Activated CD4-positive, alpha-beta memory T cell treated with anti-CD3 and anti-CD28 coated beads for 36 hours (primary cell): Measurements from ENCODE around the gene CDHR2. TPM values are rescaled to one million over a fixed set of nuclear protein-coding genes. Genes with fewer than 3 reads are reported as not detected.

Source experiments
- CTCF ChIA-PET: fragments of 350-600 bp; sonication (Branson Sonifier 250); formaldehyde crosslinking; loops from one replicate; lab custom pipeline; 2021; ENCODE audit warnings: antibody characterized with exemption, inconsistent platforms; lab: Charles Lee
- POLR2A ChIA-PET: fragments of 350-600 bp; sonication (Branson Sonifier 250); formaldehyde crosslinking; loops from one replicate; lab custom pipeline; 2021; ENCODE audit warnings: antibody characterized with exemption; lab: Charles Lee
- DNase-seq: peaks from one replicate; pipeline ENCODE4 v3.0.0-alpha.2; 2020
- H3K27ac Mint-ChIP-seq: one replicate; pipeline ENCODE4 v1.8.0; 2021; ENCODE audit warnings: mixed read lengths
- H3K27me3 Mint-ChIP-seq: one replicate; pipeline ENCODE4 v1.8.0; 2021; ENCODE audit warnings: mixed read lengths
- H3K36me3 Mint-ChIP-seq: one replicate; pipeline ENCODE4 v1.8.0; 2021; ENCODE audit warnings: mixed read lengths
- H3K4me1 Mint-ChIP-seq: one replicate; pipeline ENCODE4 v1.8.0; 2021; ENCODE audit warnings: low read depth, mixed read lengths
- H3K4me3 Mint-ChIP-seq: one replicate; pipeline ENCODE4 v1.8.0; 2021; ENCODE audit warnings: mild to moderate bottlenecking, mixed read lengths
- H3K9me3 Mint-ChIP-seq: one replicate; pipeline ENCODE4 v1.8.0; 2021; ENCODE audit warnings: mixed read lengths
- intact Hi-C: fragments of 100-400 bp; cut with micrococcal nuclease; formaldehyde crosslinking; loops from one replicate; pipeline ENCODE4 v1.15.1; 2023
- total RNA-seq, 2 experiments: library from RNA; stranded (reverse); gene quantifications; one replicate each; pipeline ENCODE4 v1.2.3, GENCODE V29; 2021

CDHR2 gene
- total RNA-seq, 2 experiments from 2014 or later = 0.36 to 0.38 TPM

DNA sequence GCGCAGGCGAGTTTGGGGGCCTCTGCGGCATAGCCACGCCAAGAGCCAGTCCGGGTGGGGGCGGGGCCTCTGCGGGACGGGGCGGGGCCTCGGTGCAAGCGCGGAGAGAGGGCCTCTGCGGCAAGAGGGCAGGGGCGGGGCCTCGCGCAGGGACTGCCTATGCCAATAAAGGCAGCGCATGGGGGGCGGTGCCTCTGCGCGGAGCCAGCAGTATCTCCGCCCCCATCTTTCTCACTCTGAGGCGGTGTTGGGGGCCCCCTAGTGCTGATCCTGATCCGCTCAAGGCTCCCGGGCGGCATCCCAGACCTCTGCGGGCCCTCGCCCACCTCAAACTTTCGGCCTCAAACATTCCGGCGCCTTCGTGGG, 70.0 kb downstream of the CDHR2 start:
- ChIA-PET POLR2A (no interaction called here), CTCF (interaction anchor here (0.9 kb wide), 1 partner anchor 11 kb away, joined by 5 read pairs; the partner anchor contains the start of genes EIF4E1B and SNCB)
- Mint-ChIP-seq H3K27me3 (peaks cover 59% of the 10 kb centered on the region), H3K27ac (no peak overlapping the region), H3K4me1 (peaks cover 16% of the 10 kb centered on the region), H3K36me3 (no peaks in the 10 kb centered on the region), H3K4me3 (no peak overlapping the region), H3K9me3 (no peaks in the 10 kb centered on the region)
- DNase-seq = peak; percentile 91
- intact Hi-C loops = loop anchor here (1.0 kb wide), 2 partner anchors 9 to 45 kb away; no protein-coding TSS in a partner anchor

DNA sequence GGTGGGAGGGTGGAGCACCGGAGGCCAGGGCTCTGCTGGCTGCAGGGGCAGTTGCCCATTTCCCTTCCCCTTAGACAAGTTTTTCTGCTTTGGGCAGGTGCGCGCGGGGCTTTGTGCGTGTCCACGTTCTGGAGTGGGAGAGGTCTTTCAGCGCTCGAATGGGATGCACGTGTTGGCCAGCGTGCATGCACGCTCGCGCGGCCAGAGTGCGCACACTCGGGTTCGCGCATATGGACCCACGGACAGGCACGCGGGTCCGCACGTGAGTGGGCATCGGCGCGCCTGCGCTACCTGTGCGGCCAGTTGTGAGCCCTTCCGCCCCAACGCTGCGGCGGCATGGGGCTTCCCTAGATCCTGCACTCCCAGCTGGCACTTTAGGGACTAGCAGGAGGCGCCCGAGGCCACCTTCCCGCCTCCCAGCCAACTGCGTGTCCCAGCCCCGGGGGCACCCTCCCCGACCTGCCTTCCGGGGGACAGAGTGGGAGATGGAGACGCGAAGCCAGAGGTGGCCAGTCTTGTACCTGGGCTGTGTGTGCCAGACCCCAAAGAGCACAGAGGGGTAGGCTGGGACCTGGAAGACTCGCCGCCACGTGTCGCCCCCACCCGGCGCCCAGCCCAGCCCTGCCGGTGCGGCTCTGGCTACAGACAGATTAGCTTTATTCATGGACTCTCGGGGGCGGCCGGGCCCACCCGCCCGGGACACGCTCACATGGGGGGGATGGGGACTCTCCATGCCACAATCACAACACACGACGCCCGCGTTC, 70.6 kb downstream of the CDHR2 start:
- peaks cover 16% of the 10 kb centered on the region for H3K4me1 Mint-ChIP-seq
- H3K36me3 Mint-ChIP-seq = no peaks in the 10 kb centered on the region
- POLR2A ChIA-PET = no interaction called here
- CTCF ChIA-PET = no interaction called here
- H3K9me3 Mint-ChIP-seq = no peaks in the 10 kb centered on the region
- peaks cover 60% of the 10 kb centered on the region for H3K27me3 Mint-ChIP-seq
- no peak overlapping the region for H3K27ac Mint-ChIP-seq
- intact Hi-C loops = loop anchor here (1.0 kb wide), 2 partner anchors 9 to 45 kb away; no protein-coding TSS in a partner anchor
- peak overlapping the region; percentile 39 for H3K4me3 Mint-ChIP-seq
- DNase-seq = no peak

DNA sequence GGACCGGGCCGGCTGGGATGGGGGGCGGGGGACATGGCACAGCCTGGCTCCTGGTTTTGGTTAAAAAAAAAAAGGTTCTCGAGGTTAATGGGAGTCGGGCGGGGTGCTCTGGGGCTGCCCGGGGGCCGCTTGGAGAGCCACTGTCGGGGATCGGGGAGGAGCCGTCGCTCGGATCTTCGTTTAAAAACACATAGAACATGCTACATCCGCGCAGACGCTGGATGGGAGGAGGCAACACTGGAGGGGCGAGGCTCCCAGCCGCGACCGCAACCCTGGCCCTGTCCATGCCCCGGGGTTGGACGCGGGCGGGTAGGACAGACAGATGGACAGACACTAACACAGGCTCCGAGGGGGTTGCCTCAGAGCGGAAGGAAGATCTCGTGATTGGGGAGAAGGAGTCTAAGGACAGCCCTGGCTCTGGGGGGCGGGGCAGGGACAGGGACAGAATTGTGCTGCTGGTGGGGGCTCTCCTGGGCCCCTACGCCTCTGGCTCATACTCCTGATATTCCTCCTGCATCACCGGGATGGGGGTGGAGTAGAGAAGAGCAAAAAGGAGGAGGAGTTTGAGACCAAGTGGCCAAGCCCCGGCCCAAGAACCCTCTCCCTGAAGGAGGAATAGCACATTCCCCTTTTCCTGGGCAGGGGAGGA, 71.3 kb downstream of the CDHR2 start:
- ChIA-PET CTCF (interaction anchor here (1.9 kb wide), 1 partner anchor 10 kb away, joined by 5 read pairs; the partner anchor contains the start of genes EIF4E1B and SNCB), POLR2A (no interaction called here)
- Mint-ChIP-seq H3K4me1 (peaks cover 16% of the 10 kb centered on the region), H3K36me3 (no peaks in the 10 kb centered on the region), H3K27ac (no peak overlapping the region), H3K9me3 (no peaks in the 10 kb centered on the region), H3K27me3 (peaks cover 56% of the 10 kb centered on the region), H3K4me3 (peak overlapping the region; percentile 39)
- no peak for DNase-seq
- intact Hi-C loops = no loop called here

DNA sequence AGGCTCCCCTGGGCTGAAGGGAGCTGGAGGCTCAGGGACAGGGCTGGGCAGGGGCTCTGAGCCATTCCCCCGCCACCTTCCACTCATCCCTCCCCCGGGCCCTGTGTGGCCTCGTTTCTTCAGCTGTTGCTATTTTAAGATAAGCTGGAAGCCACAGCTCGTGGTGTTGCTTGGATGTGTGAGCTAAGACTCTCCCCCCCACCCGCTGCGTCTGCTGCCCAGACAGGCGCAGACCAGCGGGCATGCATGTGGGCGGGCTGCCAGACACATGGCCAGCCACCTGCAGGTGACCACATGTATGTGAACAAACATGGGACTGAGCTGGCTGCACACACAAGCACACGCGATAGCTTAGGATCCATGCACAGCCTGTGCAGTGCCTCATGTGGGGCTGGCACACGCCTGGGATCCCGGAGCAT, 72.5 kb downstream of the CDHR2 start:
- ChIA-PET CTCF (interaction anchor here (1.1 to 1.9 kb wide), 3 partner anchors 8 to 47 kb away, joined by 4 to 5 read pairs (median 4); partner anchors contain the start of genes EIF4E1B, SNCB and TSPAN17), POLR2A (interaction anchor here (0.9 kb wide), 1 partner anchor 13 kb away, joined by 3 read pairs; no protein-coding TSS in a partner anchor)
- H3K4me3 Mint-ChIP-seq = no peak overlapping the region
- no peak for DNase-seq
- H3K27ac Mint-ChIP-seq = no peak overlapping the region
- no peaks in the 10 kb centered on the region for H3K36me3 Mint-ChIP-seq
- intact Hi-C loops = no loop called here
- peaks cover 52% of the 10 kb centered on the region for H3K27me3 Mint-ChIP-seq
- H3K9me3 Mint-ChIP-seq = no peaks in the 10 kb centered on the region
- peaks cover 16% of the 10 kb centered on the region for H3K4me1 Mint-ChIP-seq

DNA sequence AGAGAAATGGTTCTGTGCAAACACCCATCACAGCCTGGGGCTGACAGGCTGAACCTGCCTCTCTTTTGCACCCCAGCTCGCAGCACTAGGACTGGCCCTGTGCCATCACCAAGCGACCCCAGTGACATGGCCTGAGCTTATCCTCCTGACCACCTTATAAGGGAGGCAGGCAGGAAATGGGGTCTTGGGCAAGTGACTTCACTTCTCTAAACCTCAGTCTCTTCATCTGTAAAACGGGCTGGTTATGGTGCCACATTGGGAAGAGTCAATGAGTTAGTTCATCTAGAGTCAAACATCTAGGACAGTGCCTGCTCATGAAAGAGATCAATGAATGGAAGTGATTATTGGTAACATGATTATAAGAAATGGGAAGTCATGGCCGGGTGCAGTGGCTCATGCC, 75.0 kb downstream of the CDHR2 start:
- Mint-ChIP-seq H3K9me3 (no peaks in the 10 kb centered on the region), H3K36me3 (no peaks in the 10 kb centered on the region), H3K27ac (no peak overlapping the region), H3K4me1 (peaks cover 13% of the 10 kb centered on the region), H3K4me3 (no peak overlapping the region), H3K27me3 (peaks cover 53% of the 10 kb centered on the region)
- CTCF ChIA-PET = no interaction called here
- intact Hi-C loops = no loop called here
- POLR2A ChIA-PET = no interaction called here
- DNase-seq = no peak

DNA sequence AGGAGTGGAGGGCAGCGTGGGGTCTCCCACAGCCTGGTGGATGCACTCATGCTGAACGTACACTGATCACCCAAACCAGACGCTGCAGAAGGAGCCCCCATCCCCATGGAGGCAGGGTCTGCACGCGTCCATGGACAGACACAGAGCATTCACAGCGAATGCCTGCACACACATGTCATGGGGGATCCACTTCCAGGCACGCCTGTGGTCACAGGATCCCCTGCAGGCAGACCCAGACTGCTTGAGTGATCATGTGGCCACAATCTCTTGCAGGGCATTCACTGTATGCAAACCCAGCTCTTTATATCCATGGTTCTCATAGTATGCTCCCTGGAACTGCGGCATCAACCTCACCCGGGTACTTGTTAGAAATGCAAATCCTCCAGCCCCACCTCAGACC, 75.8 kb downstream of the CDHR2 start:
- Mint-ChIP-seq H3K4me1 (peaks cover 10% of the 10 kb centered on the region), H3K9me3 (no peaks in the 10 kb centered on the region), H3K27me3 (peaks cover 53% of the 10 kb centered on the region), H3K36me3 (no peaks in the 10 kb centered on the region), H3K27ac (no peak overlapping the region), H3K4me3 (no peak overlapping the region)
- CTCF ChIA-PET = no interaction called here
- POLR2A ChIA-PET = no interaction called here
- intact Hi-C loops = no loop called here
- DNase-seq = no peak

DNA sequence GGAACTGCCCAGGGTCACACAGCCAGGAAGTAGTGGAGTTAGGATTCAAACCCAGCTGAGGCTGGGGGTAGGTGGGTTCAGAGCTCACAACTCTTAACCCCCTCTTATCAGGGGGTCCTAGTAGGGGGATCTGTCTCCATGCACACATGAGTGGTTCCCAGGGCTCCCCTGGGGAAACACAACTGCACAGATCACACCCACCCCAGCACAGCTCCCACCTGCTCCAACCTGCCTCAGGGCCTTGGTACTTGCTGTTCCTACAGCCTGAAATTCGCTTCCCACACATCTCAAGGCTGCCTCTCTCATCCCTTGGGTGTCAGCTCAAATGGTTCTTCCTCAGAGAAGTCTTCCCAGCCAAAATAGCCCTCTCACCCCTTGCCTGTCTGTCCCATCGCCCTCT, 76.4 kb downstream of the CDHR2 start:
- Mint-ChIP-seq H3K36me3 (no peaks in the 10 kb centered on the region), H3K9me3 (no peaks in the 10 kb centered on the region), H3K4me1 (peaks cover 6% of the 10 kb centered on the region), H3K4me3 (no peak overlapping the region), H3K27me3 (peaks cover 50% of the 10 kb centered on the region), H3K27ac (no peak overlapping the region)
- intact Hi-C loops = no loop called here
- ChIA-PET POLR2A (no interaction called here), CTCF (no interaction called here)
- DNase-seq = no peak

DNA sequence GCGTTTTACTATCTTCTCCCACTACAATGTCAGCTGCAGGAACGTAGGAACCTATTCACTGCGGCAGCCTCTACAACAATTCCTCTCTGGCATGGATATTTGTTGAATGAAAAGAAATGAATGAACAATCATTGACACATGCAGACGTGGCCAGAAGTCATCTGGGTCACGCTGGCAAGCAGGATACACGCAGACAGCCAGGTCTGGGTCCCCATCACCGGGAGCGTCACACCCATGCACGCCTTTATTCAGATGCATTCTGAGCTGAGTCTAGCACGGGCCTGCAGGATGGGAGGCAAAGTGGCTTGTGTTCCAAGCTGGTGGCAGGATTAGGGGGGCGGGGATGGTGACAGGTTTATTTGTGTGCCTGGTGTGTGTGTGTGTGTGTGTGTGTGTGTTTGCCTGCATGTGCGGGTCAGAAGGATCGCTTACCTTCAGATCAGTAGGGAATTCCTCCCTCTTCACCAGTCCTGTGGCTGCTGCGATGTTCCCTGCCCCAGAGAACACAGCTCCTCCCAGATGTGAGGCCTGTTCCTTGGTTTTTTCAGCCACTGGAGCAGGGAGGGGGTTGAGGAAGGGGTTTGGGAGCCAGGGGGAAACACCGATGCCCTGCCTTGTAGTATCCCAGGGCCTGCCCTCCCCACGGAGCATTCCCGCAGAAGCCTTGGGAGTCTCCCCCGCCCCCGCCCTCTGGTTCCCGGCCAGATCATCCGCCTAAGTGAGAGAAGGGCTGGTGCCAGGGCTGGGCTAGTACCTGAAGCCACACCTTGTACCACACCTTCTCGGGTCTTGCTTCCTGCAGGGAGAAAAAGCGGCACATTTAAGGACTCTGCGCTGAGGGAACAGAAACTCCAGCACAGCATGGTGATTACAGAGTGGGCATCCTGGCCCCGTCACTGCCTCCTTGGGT, 77.1 kb downstream of the CDHR2 start:
- CTCF ChIA-PET = no interaction called here
- no peak overlapping the region for H3K4me3 Mint-ChIP-seq
- no peak overlapping the region for H3K27ac Mint-ChIP-seq

DNA sequence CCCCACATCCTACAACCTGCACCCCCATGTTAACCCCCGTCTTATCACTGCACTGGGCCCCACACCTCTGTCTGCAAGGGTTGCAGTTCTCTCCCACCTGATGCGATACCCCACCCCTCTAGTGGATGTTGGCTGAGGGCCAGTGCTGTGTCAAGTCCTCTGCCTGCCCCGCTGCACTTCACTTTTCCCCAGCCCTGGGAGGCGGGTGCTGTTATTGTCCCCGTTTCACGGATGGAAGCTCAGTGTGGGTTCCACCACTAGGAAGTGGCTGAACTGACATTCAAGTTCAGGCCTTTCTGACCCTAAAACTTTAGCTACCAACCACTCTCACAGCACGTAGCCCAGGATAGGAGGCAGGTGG, 77.7 kb downstream of the CDHR2 start:
- POLR2A ChIA-PET = no interaction called here
- DNase-seq = no peak
- Mint-ChIP-seq H3K27me3 (peaks cover 60% of the 10 kb centered on the region), H3K27ac (no peak overlapping the region), H3K9me3 (no peaks in the 10 kb centered on the region), H3K4me3 (no peak overlapping the region), H3K4me1 (peaks cover 10% of the 10 kb centered on the region), H3K36me3 (no peaks in the 10 kb centered on the region)
- intact Hi-C loops = no loop called here
- CTCF ChIA-PET = no interaction called here

More for the DNA sequence above, 77.1 kb downstream of the CDHR2 start:
- no peak for DNase-seq
- POLR2A ChIA-PET = no interaction called here
- peaks cover 10% of the 10 kb centered on the region for H3K4me1 Mint-ChIP-seq
- H3K36me3 Mint-ChIP-seq = no peaks in the 10 kb centered on the region
- intact Hi-C loops = no loop called here
- peaks cover 55% of the 10 kb centered on the region for H3K27me3 Mint-ChIP-seq
- H3K9me3 Mint-ChIP-seq = no peaks in the 10 kb centered on the region

DNA sequence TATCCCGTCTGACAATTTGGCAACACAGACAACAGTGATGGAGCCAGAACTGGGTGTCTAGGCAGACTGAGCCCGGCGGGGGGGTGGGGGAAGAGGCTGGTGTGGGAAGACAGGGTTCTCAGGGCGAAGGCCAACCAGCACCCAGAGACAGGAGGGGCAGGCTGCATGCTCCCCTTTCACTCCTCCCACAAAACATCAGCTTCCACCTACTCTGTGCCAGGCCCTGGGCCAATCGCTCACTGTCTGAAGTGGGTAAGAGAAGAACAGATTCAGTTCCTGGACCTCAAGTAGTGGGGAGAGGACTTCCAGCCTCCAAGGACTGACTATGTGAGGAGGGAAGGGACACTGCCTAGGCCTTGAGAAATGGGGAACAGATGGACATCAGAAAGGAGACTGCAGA, 78.4 kb downstream of the CDHR2 start:
- H3K27ac Mint-ChIP-seq = no peak overlapping the region
- DNase-seq = no peak
- intact Hi-C loops = no loop called here
- H3K4me3 Mint-ChIP-seq = no peak overlapping the region
- ChIA-PET CTCF (no interaction called here), POLR2A (no interaction called here)
- H3K4me1 Mint-ChIP-seq = peaks cover 10% of the 10 kb centered on the region
- H3K9me3 Mint-ChIP-seq = no peaks in the 10 kb centered on the region
- H3K36me3 Mint-ChIP-seq = no peaks in the 10 kb centered on the region
- H3K27me3 Mint-ChIP-seq = peaks cover 58% of the 10 kb centered on the region

DNA sequence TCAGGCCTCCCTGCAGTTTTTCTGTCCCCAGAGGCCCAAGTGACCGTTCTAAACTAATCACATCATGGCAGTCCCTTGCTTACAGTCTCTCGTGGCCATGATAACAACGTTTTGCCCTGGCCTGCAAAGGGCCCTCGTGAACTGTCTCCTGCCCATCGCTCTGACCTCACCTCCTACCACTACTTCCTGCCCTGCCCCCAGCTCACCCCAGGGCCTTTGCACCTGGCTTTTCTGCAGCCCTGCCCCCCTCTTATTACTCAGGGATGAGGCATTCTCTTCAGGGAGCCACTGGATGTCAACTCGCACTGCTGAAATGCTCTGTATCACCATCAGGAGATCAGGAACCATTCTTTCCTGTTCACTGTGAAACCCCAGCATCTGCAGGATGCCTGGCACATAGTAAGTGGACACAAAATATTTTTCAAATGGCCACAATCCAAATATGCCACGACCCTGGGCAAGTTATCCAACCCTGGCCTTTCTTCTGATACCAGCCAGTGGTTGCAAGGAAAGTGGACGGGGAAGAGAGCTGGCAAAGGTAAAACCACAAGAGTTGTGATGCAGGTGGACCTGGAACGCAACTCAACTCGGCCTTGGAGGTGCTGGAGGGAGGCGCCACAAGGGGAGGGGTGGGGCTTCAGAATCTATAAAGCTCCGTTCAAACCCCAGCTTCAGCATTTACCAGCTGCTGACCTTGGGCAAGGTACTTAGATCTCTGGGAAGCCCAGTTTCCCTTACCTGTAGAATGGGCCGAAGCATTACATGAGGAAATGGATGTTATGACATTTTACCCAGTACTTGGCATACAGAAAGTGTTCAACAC, 79.5 kb downstream of the CDHR2 start:
- H3K27ac Mint-ChIP-seq = no peak overlapping the region
- H3K4me1 Mint-ChIP-seq = peaks cover 10% of the 10 kb centered on the region
- intact Hi-C loops = loop anchor here (1.0 kb wide), 1 partner anchor 9 kb away; no protein-coding TSS in a partner anchor
- POLR2A ChIA-PET = no interaction called here
- H3K9me3 Mint-ChIP-seq = no peaks in the 10 kb centered on the region
- no peak for DNase-seq
- CTCF ChIA-PET = interaction anchor here (0.6 kb wide), 1 partner anchor 239 kb away, joined by 4 read pairs; no protein-coding TSS in a partner anchor
- H3K4me3 Mint-ChIP-seq = no peak overlapping the region
- H3K36me3 Mint-ChIP-seq = no peaks in the 10 kb centered on the region
- peaks cover 64% of the 10 kb centered on the region for H3K27me3 Mint-ChIP-seq
